Measurements from ENCODE around the gene CBLC. TPM values are rescaled to one million over a fixed set of nuclear protein-coding genes. Genes with fewer than 3 reads are reported as not detected.

CBLC gene
- polyA plus RNA-seq, 1 donor (not counting 4 experiments of a cell fraction or from before 2014, with no cell fraction given) = 27.8 TPM

- Histone ChIP-seq H3K79me2 (ENCODE audit: control insufficient read depth, insufficient read depth, low read length) (no peaks in the 10 kb centered on the region), H2AFZ (ENCODE audit: control insufficient read depth, low read length) (no peak overlapping the region), H4K20me1 (ENCODE audit: control insufficient read depth, extremely low read depth, insufficient read depth, low read length) (peaks cover 4% of the 10 kb centered on the region), H3K4me3 (ENCODE audit: control insufficient read depth in 2 of 3, extremely low read depth in 1 of 3, insufficient read depth in 2 of 3, low read depth in 1 of 3, low read length in 3 of 3) (no peak overlapping the region), H3K27me3 (ENCODE audit: control insufficient read depth, extremely low read depth, insufficient read depth, low read length) (no peaks in the 10 kb centered on the region), H3K36me3 (ENCODE audit: control insufficient read depth in 2 of 2, extremely low read depth in 1 of 2, insufficient read depth in 2 of 2, low read length in 2 of 2) (peaks cover 15 to 21% of the 10 kb centered on the region in 2 experiments), H3K27ac (ENCODE audit: control insufficient read depth, insufficient read depth, low read length) (no peak overlapping the region), H3K9me3 (ENCODE audit: control insufficient read depth, low read depth, low read length) (no peaks in the 10 kb centered on the region), H3K9ac (ENCODE audit: control insufficient read depth, extremely low read depth, insufficient read depth, low read length) (no peak overlapping the region), H3K4me2 (ENCODE audit: control insufficient read depth, extremely low read depth, insufficient read depth, low read depth, low read length) (no peak overlapping the region), H3K4me1 (ENCODE audit: control insufficient read depth, extremely low read depth, insufficient read depth, low read length) (no peaks in the 10 kb centered on the region), H3K9me1 (ENCODE audit: control insufficient read depth, extremely low read depth, insufficient read depth, low read length) (no peaks in the 10 kb centered on the region)
- FAIRE-seq (no peak), DNase-seq (ENCODE audit: low read depth, low spot score) (no peak)
- TF ChIP-seq CTCF (optimal IDR thresholded peaks at IDR 0.05 in 1 of 3, IDR thresholded peaks at IDR 0.05 in 1 of 3, conservative IDR thresholded peaks at IDR 0.05 in 1 of 3; ENCODE audit: extremely low read depth in 1 of 3, insufficient read depth in 2 of 3, low read length in 3 of 3) (no peak), EZH2 (IDR thresholded peaks at IDR 0.05; ENCODE audit: low read length) (no peak)
- dilution Hi-C loops (cut with MboI; ENCODE audit: extremely low pct_ligation_motif_present, low sequenced_read_pairs) = no loop called here
These were observed 40.9 kb downstream of the CBLC start for GRCh38 chr19:44818466-44819031.

- TF ChIP-seq CTCF (optimal IDR thresholded peaks at IDR 0.05 in 1 of 3, IDR thresholded peaks at IDR 0.05 in 1 of 3, conservative IDR thresholded peaks at IDR 0.05 in 1 of 3; ENCODE audit: extremely low read depth in 1 of 3, insufficient read depth in 2 of 3, low read length in 3 of 3) (no peak), EZH2 (IDR thresholded peaks at IDR 0.05; ENCODE audit: low read length) (no peak)
- H3K9me3 ChIP-seq (ENCODE audit: control insufficient read depth, low read depth, low read length) = no peaks in the 10 kb centered on the region
- dilution Hi-C loops (cut with MboI; ENCODE audit: extremely low pct_ligation_motif_present, low sequenced_read_pairs) = no loop called here
- H3K9me1 ChIP-seq (ENCODE audit: control insufficient read depth, extremely low read depth, insufficient read depth, low read length) = no peaks in the 10 kb centered on the region
- H2AFZ ChIP-seq (ENCODE audit: control insufficient read depth, low read length) = no peak overlapping the region
- no peaks in the 10 kb centered on the region for H3K27me3 ChIP-seq (ENCODE audit: control insufficient read depth, extremely low read depth, insufficient read depth, low read length)
- peaks cover 11 to 20% of the 10 kb centered on the region in 2 experiments for H3K36me3 ChIP-seq (ENCODE audit: control insufficient read depth in 2 of 2, extremely low read depth in 1 of 2, insufficient read depth in 2 of 2, low read length in 2 of 2)
- H3K4me1 ChIP-seq (ENCODE audit: control insufficient read depth, extremely low read depth, insufficient read depth, low read length) = no peaks in the 10 kb centered on the region
- FAIRE-seq (no peak), DNase-seq (ENCODE audit: low read depth, low spot score) (no peak)
- no peaks in the 10 kb centered on the region for H4K20me1 ChIP-seq (ENCODE audit: control insufficient read depth, extremely low read depth, insufficient read depth, low read length)
- H3K4me2 ChIP-seq (ENCODE audit: control insufficient read depth, extremely low read depth, insufficient read depth, low read depth, low read length) = no peak overlapping the region
- H3K79me2 ChIP-seq (ENCODE audit: control insufficient read depth, insufficient read depth, low read length) = no peaks in the 10 kb centered on the region
- no peak overlapping the region for H3K4me3 ChIP-seq (ENCODE audit: control insufficient read depth in 2 of 3, extremely low read depth in 1 of 3, insufficient read depth in 2 of 3, low read depth in 1 of 3, low read length in 3 of 3)
- no peak overlapping the region for H3K27ac ChIP-seq (ENCODE audit: control insufficient read depth, insufficient read depth, low read length)
- H3K9ac ChIP-seq (ENCODE audit: control insufficient read depth, extremely low read depth, insufficient read depth, low read length) = no peak overlapping the region
These were observed 41.6 kb downstream of the CBLC start for GRCh38 chr19:44819246-44819832.

Measured in keratinocyte (primary cell).